ENCODE data around the gene SLC6A2. TPM values are rescaled to one million over a fixed set of nuclear protein-coding genes. Genes with fewer than 3 reads are reported as not detected.
"Not testable (repeated sequence)": the region's sequence is repeated elsewhere in the genome, so short reads cannot be mapped to it uniquely, and the experiment has no call there.

SLC6A2 gene
- total RNA-seq = not detected

GRCh38 chr16:55655897-55656681, at the start of gene SLC6A2:
SLC6A2 (plus strand) TSS chr16:55655988; CDS start chr16:55656695, 707 bp downstream.
- no peak for DNase-seq (ENCODE audit: low spot score)

GRCh38 chr16:55613613-55614335, 42.0 kb upstream of the SLC6A2 start:
- no peak for TF ChIP-seq CTCF (IDR thresholded peaks at IDR 0.05)
- H3K4me1 ChIP-seq = no peaks in the 10 kb centered on the region
- DNase-seq (ENCODE audit: low spot score) = no peak
- no peak overlapping the region for H3K4me3 ChIP-seq
- no peaks in the 10 kb centered on the region for H3K36me3 ChIP-seq
- no peaks in the 10 kb centered on the region for H3K9me3 ChIP-seq
- no peaks in the 10 kb centered on the region for H3K27me3 ChIP-seq
- H3K27ac ChIP-seq = no peak overlapping the region

More at GRCh38 chr16:55655897-55656681, at the start of gene SLC6A2:
- no peaks in the 10 kb centered on the region for H3K36me3 ChIP-seq
- peaks cover 4 to 22% of the 10 kb centered on the region in 2 donors for H3K27me3 ChIP-seq
- peaks cover 0 to 17% of the 10 kb centered on the region in 2 donors for H3K4me1 ChIP-seq
- H3K9me3 ChIP-seq = no peaks in the 10 kb centered on the region
- H3K4me3 ChIP-seq = peak within 1 kb of the TSS; percentile 7 to 37
- H3K27ac ChIP-seq = no peak within 1 kb of the TSS
- TF ChIP-seq CTCF (IDR thresholded peaks at IDR 0.05) = peak in 1 of 2 donors; percentile 20

GRCh38 chr16:55615071-55615470, 40.7 kb upstream of the SLC6A2 start:
- H3K36me3 ChIP-seq = no peaks in the 10 kb centered on the region
- DNase-seq (ENCODE audit: low spot score) = no peak
- no peaks in the 10 kb centered on the region for H3K27me3 ChIP-seq
- no peaks in the 10 kb centered on the region for H3K4me1 ChIP-seq
- no peak overlapping the region for H3K27ac ChIP-seq
- no peak overlapping the region for H3K4me3 ChIP-seq
- TF ChIP-seq CTCF (IDR thresholded peaks at IDR 0.05) = no peak
- H3K9me3 ChIP-seq = no peaks in the 10 kb centered on the region

GRCh38 chr16:55615670-55616069, 40.1 kb upstream of the SLC6A2 start:
- H3K4me3 ChIP-seq; H3K4me1 ChIP-seq; H3K27me3 ChIP-seq; H3K36me3 ChIP-seq; DNase-seq (ENCODE audit: low spot score); H3K9me3 ChIP-seq; H3K27ac ChIP-seq: not testable (repeated sequence)

- Histone ChIP-seq H3K27ac (no peak overlapping the region), H3K27me3 (no peaks in the 10 kb centered on the region), H3K9me3 (no peaks in the 10 kb centered on the region), H3K36me3 (no peaks in the 10 kb centered on the region), H3K4me1 (no peaks in the 10 kb centered on the region), H3K4me3 (no peak overlapping the region)
- TF ChIP-seq CTCF (IDR thresholded peaks at IDR 0.05) = no peak
- no peak for DNase-seq (ENCODE audit: low spot score)
Observed at GRCh38 chr16:55621771-55622170, 34.0 kb upstream of the SLC6A2 start.

- no peak for TF ChIP-seq CTCF (IDR thresholded peaks at IDR 0.05)
- no peak for DNase-seq (ENCODE audit: low spot score)
- H3K27me3 ChIP-seq = no peaks in the 10 kb centered on the region
- no peak overlapping the region for H3K27ac ChIP-seq
- H3K9me3 ChIP-seq = no peaks in the 10 kb centered on the region
- H3K4me3 ChIP-seq = no peak overlapping the region
- H3K4me1 ChIP-seq = no peaks in the 10 kb centered on the region
- H3K36me3 ChIP-seq = no peaks in the 10 kb centered on the region
Observed at GRCh38 chr16:55622272-55622671, 33.5 kb upstream of the SLC6A2 start.

Measured in right atrium auricular region (tissue), 2 donors.